H1 (cell line): Measurements from ENCODE around the gene PGM2. TPM values are rescaled to one million over a fixed set of nuclear protein-coding genes. Genes with fewer than 3 reads are reported as not detected.

Experiments used
- CTCF ChIA-PET: fragments of 300-600 bp; sonication (Branson Sonifier 250); formaldehyde crosslinking; loops from one replicate; lab custom pipeline; 2021; ENCODE audit not compliant: partially characterized antibody; lab: Charles Lee
- POLR2A ChIA-PET: fragments of 300-600 bp; sonication (Branson Sonifier 250); formaldehyde crosslinking; loops from one replicate; lab custom pipeline; 2021; ENCODE audit warnings: inconsistent platforms; ENCODE audit not compliant: partially characterized antibody; lab: Charles Lee
- DNase-seq, 2 experiments: peaks; one replicate each; pipeline versions ENCODE4 v3.0.0 to v3.0.0-alpha.2; 2010 to 2022; ENCODE audit warnings: low spot score in 2 of 2, low read depth in 1 of 2, mixed read lengths in 1 of 2
- FAIRE-seq: peaks from 2 replicates; lab custom pipeline; 2011; peaks lifted over from hg19 to GRCh38; lab: Jason Lieb, UNC
- H2AFZ ChIP-seq: 2 replicates; pipeline ENCODE4 v1.8.1; 2012; ENCODE audit warnings: low read length, inconsistent platforms
- H2AK5ac ChIP-seq: 2 replicates; pipeline ENCODE4 v1.6.1; 2013; ENCODE audit warnings: low read depth, low read length
- H2BK120ac ChIP-seq: replicated peaks from 2 replicates; pipeline ENCODE3; 2013; ENCODE audit warnings: low read depth, low read length, inconsistent platforms
- H2BK12ac ChIP-seq: 2 replicates; pipeline ENCODE4 v1.6.1; 2013; ENCODE audit warnings: low read depth, low read length
- H2BK15ac ChIP-seq: 2 replicates; pipeline ENCODE4 v1.6.1; 2013; ENCODE audit warnings: low read length
- H2BK20ac ChIP-seq: 2 replicates; pipeline ENCODE4 v1.6.1; 2013; ENCODE audit warnings: low read length
- H2BK5ac ChIP-seq: 2 replicates; pipeline ENCODE4 v1.6.1; 2013; ENCODE audit warnings: low read depth, low read length
- H3K14ac ChIP-seq: 2 replicates; pipeline ENCODE4 v1.6.1; 2013; ENCODE audit warnings: inconsistent platforms; ENCODE audit not compliant: insufficient read length
- H3K18ac ChIP-seq: 2 replicates; pipeline ENCODE4 v1.6.1; 2013; ENCODE audit warnings: low read length; ENCODE audit errors: extremely low read depth
- H3K23ac ChIP-seq: 2 replicates; pipeline ENCODE4 v1.6.1; 2013; ENCODE audit warnings: inconsistent platforms; ENCODE audit not compliant: insufficient read length
- H3K23me2 ChIP-seq: 2 replicates; pipeline ENCODE4 v1.6.1; 2013; ENCODE audit warnings: low read depth, low read length
- H3K27ac ChIP-seq: 2 replicates; pipeline ENCODE4 v1.6.1; 2011; ENCODE audit warnings: low read depth, low read length, inconsistent platforms
- H3K27me3 ChIP-seq, 4 experiments: replicated peaks in 1 of 4; 1 replicate in 1 of 4; 2 replicates in 3 of 4; pipeline versions ENCODE4 v1.6.1 to v1.8.1; 2011 to 2013; ENCODE audit warnings: low read length in 3 of 4, mild to moderate bottlenecking in 3 of 4, inconsistent platforms in 2 of 4, mixed read lengths in 2 of 4, moderate library complexity in 1 of 4; ENCODE audit not compliant: control insufficient read depth in 3 of 4, insufficient read depth in 3 of 4; ENCODE audit errors: extremely low read depth in 1 of 4
- H3K36me3 ChIP-seq, 4 experiments: 2 replicates each; pipeline versions ENCODE4 v1.6.1 to v1.8.1; 2011 to 2013; ENCODE audit warnings: mild to moderate bottlenecking in 4 of 4, low read length in 3 of 4, moderate library complexity in 2 of 4, control low read depth in 1 of 4, inconsistent platforms in 1 of 4; ENCODE audit not compliant: insufficient read depth in 4 of 4, control insufficient read depth in 2 of 4
- H3K4ac ChIP-seq: replicated peaks from 2 replicates; pipeline ENCODE3; 2013; ENCODE audit warnings: low read length, low read depth, mixed read lengths, inconsistent platforms; ENCODE audit not compliant: insufficient read length
- H3K4me1 ChIP-seq, 4 experiments: replicated peaks in 1 of 4; 1 replicate in 1 of 4; 2 replicates in 3 of 4; pipeline versions ENCODE4 v1.6.1 to v1.8.1; 2011 to 2013; ENCODE audit warnings: low read length in 3 of 4, inconsistent platforms in 2 of 4, mixed read lengths in 1 of 4; ENCODE audit not compliant: insufficient read depth in 4 of 4, control insufficient read depth in 3 of 4
- H3K4me2 ChIP-seq, 2 experiments: 2 replicates each; pipeline versions ENCODE4 v1.6.1 to v1.8.1; 2011 to 2013; ENCODE audit warnings: low read depth in 2 of 2, low read length in 2 of 2, control low read depth in 1 of 2, inconsistent platforms in 1 of 2, mild to moderate bottlenecking in 1 of 2; ENCODE audit not compliant: insufficient read depth in 1 of 2
- H3K4me3 ChIP-seq, 4 experiments: fragments of 200-600, 300-600 bp in 1 of 4; sonication (generic), shearing (Covaris generic), sonication (Bioruptor Twin) in 1 of 4; 2 replicates each; pipeline versions ENCODE4 v1.5.1 to v1.8.1; 2011 to 2016; ENCODE audit warnings: low read length in 4 of 4, low read depth in 3 of 4, control low read depth in 2 of 4, inconsistent platforms in 2 of 4, mild to moderate bottlenecking in 2 of 4, mixed read lengths in 1 of 4, moderate library complexity in 1 of 4; ENCODE audit not compliant: insufficient read depth in 2 of 4; ENCODE audit errors: extremely low read depth in 1 of 4
- H3K56ac ChIP-seq: replicated peaks from 2 replicates; pipeline ENCODE3; 2013; ENCODE audit warnings: low read depth, mild to moderate bottlenecking, mixed read lengths, low read length, inconsistent platforms; ENCODE audit not compliant: insufficient read length
- H3K79me1 ChIP-seq: 2 replicates; pipeline ENCODE4 v1.6.1; 2013; ENCODE audit warnings: low read depth, low read length, control low read depth
- H3K79me2 ChIP-seq, 2 experiments: 2 replicates each; pipeline versions ENCODE4 v1.6.1 to v1.8.1; 2012 to 2013; ENCODE audit warnings: low read length in 2 of 2, mild to moderate bottlenecking in 2 of 2, inconsistent platforms in 1 of 2; ENCODE audit not compliant: insufficient read depth in 2 of 2, control insufficient read depth in 1 of 2
- H3K9ac ChIP-seq, 4 experiments: replicated peaks in 1 of 4; 1 replicate in 1 of 4; 2 replicates in 3 of 4; pipeline versions ENCODE4 v1.6.1 to v1.8.1; 2011 to 2013; ENCODE audit warnings: low read depth in 3 of 4, low read length in 3 of 4, control low read depth in 2 of 4, mild to moderate bottlenecking in 2 of 4, moderate library complexity in 2 of 4, inconsistent platforms in 1 of 4; ENCODE audit errors: extremely low read depth in 1 of 4
- H3K9me3 ChIP-seq, 2 experiments: 2 replicates each; pipeline versions ENCODE4 v1.6.1 to v1.8.1; 2012 to 2013; ENCODE audit warnings: mild to moderate bottlenecking in 2 of 2, moderate library complexity in 2 of 2, control low read depth in 1 of 2, inconsistent platforms in 1 of 2, low read depth in 1 of 2, low read length in 1 of 2, mixed read lengths in 1 of 2; ENCODE audit not compliant: insufficient read depth in 2 of 2
- H4K20me1 ChIP-seq, 2 experiments: replicated peaks in 1 of 2; 2 replicates each; pipeline versions ENCODE3 to v1.8.1; 2011 to 2013; ENCODE audit warnings: inconsistent platforms in 2 of 2, low read length in 2 of 2, mild to moderate bottlenecking in 1 of 2; ENCODE audit not compliant: insufficient read depth in 2 of 2, control insufficient read depth in 1 of 2
- H4K5ac ChIP-seq: 2 replicates; pipeline ENCODE4 v1.6.1; 2013; ENCODE audit warnings: low read length, low read depth, mixed read lengths, inconsistent platforms; ENCODE audit not compliant: insufficient read length
- H4K8ac ChIP-seq: 2 replicates; pipeline ENCODE4 v1.8.0; 2013; ENCODE audit warnings: mild to moderate bottlenecking, moderate library complexity, low read length, inconsistent platforms; ENCODE audit not compliant: insufficient read depth; ENCODE audit errors: extremely low read depth
- H4K91ac ChIP-seq: replicated peaks from 2 replicates; pipeline ENCODE3; 2013; ENCODE audit warnings: low read length, mixed read lengths, inconsistent platforms; ENCODE audit not compliant: insufficient read length
- CHD2 ChIP-seq: IDR thresholded peaks from 2 replicates; pipeline ENCODE4 v1.6.1; 2012; ENCODE audit warnings: low read length, improper control_type of control experiment
- SP4 ChIP-seq: IDR thresholded peaks from 2 replicates; pipeline ENCODE4 v1.6.1; 2012; ENCODE audit warnings: low read length, inconsistent platforms
- SUZ12 ChIP-seq: fragments of 200-600 bp; sonication (generic); IDR thresholded peaks from 2 replicates; pipeline ENCODE4 v1.6.1; 2012; ENCODE audit warnings: mild to moderate bottlenecking, inconsistent platforms, low read length, moderate library complexity, mixed read lengths
- TBP ChIP-seq: IDR thresholded peaks from 2 replicates; pipeline ENCODE4 v1.6.1; 2011; ENCODE audit warnings: low read depth, low read length, improper control_type of control experiment
- WGBS, 2 experiments: shearing (Covaris generic) in 1 of 2; methylation state at CpG; one replicate each; pipeline versions ENCODE4 v1.1.6 to v1.1.7; 2013 to 2015; ENCODE audit warnings: low lambda C conversion rate in 2 of 2, mixed read lengths in 2 of 2, inconsistent platforms in 1 of 2, low coverage in 1 of 2, missing lambda C conversion rate in 1 of 2; ENCODE audit not compliant: insufficient replicate concordance in 2 of 2, insufficient coverage in 1 of 2, insufficient read length in 1 of 2; ENCODE audit errors: extremely low coverage in 1 of 2, missing lambda C conversion rate in 1 of 2; 5-methylcytosine and 5-hydroxymethylcytosine counted together
- polyA plus RNA-seq, 7 experiments: library from polyadenylated mRNA; depleted of rRNA in 3 of 7; stranded (reverse) in 5 of 7; unstranded in 2 of 7; fragments of >200 nt in 5 of 7; fragments of 200-250 nt in 2 of 7; gene quantifications; 1 replicate in 5 of 7; 2 replicates in 1 of 7; 4 replicates in 1 of 7; pipeline versions ENCODE4 v1.2.1 to v1.2.3, GENCODE V29; 2011 to 2013; ENCODE audit warnings: missing spikeins in 2 of 7, mixed read lengths in 2 of 7
- total RNA-seq: library from RNA; stranded (reverse); fragmentation: NEBNext Ultra II Directional; extraction: Animal tissue kit (Norgen Biotek cat#: 25700); gene quantifications from 2 replicates; pipeline ENCODE4 v1.2.1, GENCODE V29; 2021
- TF ChIP-seq, protein P1 (sequence below): IDR thresholded peaks from 2 replicates; pipeline ENCODE4 v1.6.1; 2012; ENCODE audit warnings: inconsistent platforms

The PGM2 gene
- total and polyA plus RNA-seq, 2 of the 8 experiments (the other 6 are each of a cell fraction or from before 2014, with no cell fraction given): 7.7 to 38.0 TPM

GRCh38 chr4:37828843-37829242 lies 2.4 kb downstream of the PGM2 start:
- Histone ChIP-seq H4K91ac (no peak overlapping the region), H3K4me3 (no peak overlapping the region), H3K79me1 (no peaks in the 10 kb centered on the region), H3K23ac (no peak overlapping the region), H3K4me1 (peaks cover 0 to 5% (median 4%) of the 10 kb centered on the region in 4 experiments; a peak in 4 of 7 replicates), H2BK5ac (no peak overlapping the region), H3K79me2 (no peaks in the 10 kb centered on the region), H3K4ac (no peak overlapping the region), H2AK5ac (no peak overlapping the region), H3K27ac (no peak overlapping the region), H3K23me2 (peaks cover 13% of the 10 kb centered on the region; the same call in 1 of the 2 replicates), H2BK15ac (no peak overlapping the region), H2AFZ (no peak overlapping the region), H3K9me3 (no peaks in the 10 kb centered on the region), H3K56ac (no peak overlapping the region), H2BK20ac (no peak overlapping the region), H3K27me3 (peaks cover 0 to 15% (median 6%) of the 10 kb centered on the region in 4 experiments; a peak in 6 of 7 replicates), H3K18ac (no peak overlapping the region), H3K36me3 (peaks cover 0 to 12% (median 8%) of the 10 kb centered on the region in 4 experiments; a peak in 5 of 8 replicates), H2BK120ac (no peak overlapping the region), H4K8ac (no peak overlapping the region), H4K5ac (no peak overlapping the region), H3K4me2 (no peak overlapping the region), H4K20me1 (peaks cover 1 to 10% of the 10 kb centered on the region in 2 experiments), H2BK12ac (no peak overlapping the region), H3K14ac (no peak overlapping the region), H3K9ac (no peak overlapping the region)
- TF ChIP-seq CHD2 (no peak), TBP (no peak), SP4 (no peak), SUZ12 (no peak)
- TF ChIP-seq, protein P1, sequence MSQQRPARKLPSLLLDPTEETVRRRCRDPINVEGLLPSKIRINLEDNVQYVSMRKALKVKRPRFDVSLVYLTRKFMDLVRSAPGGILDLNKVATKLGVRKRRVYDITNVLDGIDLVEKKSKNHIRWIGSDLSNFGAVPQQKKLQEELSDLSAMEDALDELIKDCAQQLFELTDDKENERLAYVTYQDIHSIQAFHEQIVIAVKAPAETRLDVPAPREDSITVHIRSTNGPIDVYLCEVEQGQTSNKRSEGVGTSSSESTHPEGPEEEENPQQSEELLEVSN: no peak
- ChIA-PET POLR2A (no interaction called here), CTCF (no interaction called here)
- FAIRE-seq (no peak), DNase-seq (no peak)
- WGBS, 2 experiments: 85% methylated on average over 3 of the region's 3 CpGs; no CpG with 5 or more reads in 1 of the 2 experiments
